HEK293 (cell line): Measurements from ENCODE around the gene DDX10.

Experiments used
- HOXA7 ChIP-seq: sonication (generic); formaldehyde crosslinking; IDR thresholded peaks from 2 replicates; pipeline ENCODE4 v1.8.1; 2022; ENCODE audit warnings: missing genetic modification reagents, borderline replicate concordance
- YY1 ChIP-seq: fragments of 450-650 bp; formaldehyde crosslinking; IDR thresholded peaks from 2 replicates; pipeline ENCODE4 v1.5.1; 2018; ENCODE audit warnings: missing biosample characterization, missing genetic modification characterization
- ZNF121 ChIP-seq: fragments of 450-650 bp; formaldehyde crosslinking; IDR thresholded peaks from 2 replicates; pipeline ENCODE4 v1.5.1; 2016; ENCODE audit warnings: missing biosample characterization, missing genetic modification characterization
- ZNF274 ChIP-seq, 2 experiments: fragments of 200-500 bp in 1 of 2; fragments of 450-650 bp in 1 of 2; sonication (Bioruptor generic) in 1 of 2; formaldehyde crosslinking in 1 of 2; IDR thresholded peaks; 2 replicates each; pipeline versions ENCODE4 v1.5.1 to v1.6.1; 2014 to 2016; ENCODE audit warnings: borderline replicate concordance in 1 of 2, inconsistent platforms in 1 of 2, low read length in 1 of 2, missing biosample characterization in 1 of 2, missing genetic modification characterization in 1 of 2
- ZNF324 ChIP-seq: fragments of 450-650 bp; formaldehyde crosslinking; IDR thresholded peaks from 2 replicates; pipeline ENCODE4 v1.5.1; 2016; ENCODE audit warnings: missing biosample characterization, missing genetic modification characterization
- ZNF560 ChIP-seq: fragments of 450-650 bp; formaldehyde crosslinking; IDR thresholded peaks from 2 replicates; pipeline ENCODE4 v1.5.1; 2017; ENCODE audit warnings: missing biosample characterization, missing genetic modification characterization, borderline replicate concordance
- ZNF610 ChIP-seq: fragments of 450-650 bp; formaldehyde crosslinking; IDR thresholded peaks from 2 replicates; pipeline ENCODE4 v1.5.1; 2016; ENCODE audit warnings: missing biosample characterization, missing genetic modification characterization, borderline replicate concordance
- ZNF670 ChIP-seq: fragments of 450-650 bp; formaldehyde crosslinking; IDR thresholded peaks from 2 replicates; pipeline ENCODE4 v1.5.1; 2016; ENCODE audit warnings: missing biosample characterization, missing genetic modification characterization, low read depth
- ZNF768 ChIP-seq: fragments of 450-650 bp; formaldehyde crosslinking; IDR thresholded peaks from 2 replicates; pipeline ENCODE4 v1.5.1; 2018; ENCODE audit warnings: missing biosample characterization, mild to moderate bottlenecking, missing genetic modification characterization
- ZNF791 ChIP-seq: fragments of 450-650 bp; formaldehyde crosslinking; IDR thresholded peaks from 2 replicates; pipeline ENCODE4 v1.5.1; 2016; ENCODE audit warnings: missing biosample characterization, missing genetic modification characterization
- TF ChIP-seq, protein P1 (sequence below): fragments of 450-650 bp; formaldehyde crosslinking; IDR thresholded peaks from 2 replicates; pipeline ENCODE4 v1.5.1; 2016; ENCODE audit warnings: missing biosample characterization, missing genetic modification characterization
- TF ChIP-seq, protein P2 (sequence below): fragments of 450-650 bp; formaldehyde crosslinking; IDR thresholded peaks from 2 replicates; pipeline ENCODE4 v1.5.1; 2016; ENCODE audit warnings: missing biosample characterization, missing genetic modification characterization, borderline replicate concordance
- TF ChIP-seq, protein P3 (sequence below): fragments of 450-650 bp; formaldehyde crosslinking; IDR thresholded peaks from 2 replicates; pipeline ENCODE4 v1.5.1; 2016; ENCODE audit warnings: missing biosample characterization, missing genetic modification characterization

DNA sequence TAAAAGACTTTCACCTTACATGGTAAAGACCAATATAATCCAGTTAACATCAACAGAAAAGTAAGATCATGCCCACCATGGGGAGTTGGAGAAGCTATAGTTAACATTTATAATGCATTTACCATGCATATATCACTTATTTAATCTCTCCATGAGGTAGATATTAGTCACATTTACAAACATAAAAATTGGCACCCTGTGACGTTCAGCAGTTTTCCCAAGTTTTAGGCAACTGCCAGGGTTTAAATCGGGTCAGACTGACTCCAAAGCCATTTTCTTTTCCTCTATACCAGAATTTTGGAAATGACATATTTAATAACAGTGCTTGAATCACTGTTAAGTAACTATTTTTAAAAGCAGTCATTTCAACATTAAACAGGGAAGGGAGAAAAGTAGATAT is 266.3 kb downstream of the DDX10 start:
- TF ChIP-seq ZNF670 (tag by site-specific recombination): no peak
- TF ChIP-seq, protein P1, sequence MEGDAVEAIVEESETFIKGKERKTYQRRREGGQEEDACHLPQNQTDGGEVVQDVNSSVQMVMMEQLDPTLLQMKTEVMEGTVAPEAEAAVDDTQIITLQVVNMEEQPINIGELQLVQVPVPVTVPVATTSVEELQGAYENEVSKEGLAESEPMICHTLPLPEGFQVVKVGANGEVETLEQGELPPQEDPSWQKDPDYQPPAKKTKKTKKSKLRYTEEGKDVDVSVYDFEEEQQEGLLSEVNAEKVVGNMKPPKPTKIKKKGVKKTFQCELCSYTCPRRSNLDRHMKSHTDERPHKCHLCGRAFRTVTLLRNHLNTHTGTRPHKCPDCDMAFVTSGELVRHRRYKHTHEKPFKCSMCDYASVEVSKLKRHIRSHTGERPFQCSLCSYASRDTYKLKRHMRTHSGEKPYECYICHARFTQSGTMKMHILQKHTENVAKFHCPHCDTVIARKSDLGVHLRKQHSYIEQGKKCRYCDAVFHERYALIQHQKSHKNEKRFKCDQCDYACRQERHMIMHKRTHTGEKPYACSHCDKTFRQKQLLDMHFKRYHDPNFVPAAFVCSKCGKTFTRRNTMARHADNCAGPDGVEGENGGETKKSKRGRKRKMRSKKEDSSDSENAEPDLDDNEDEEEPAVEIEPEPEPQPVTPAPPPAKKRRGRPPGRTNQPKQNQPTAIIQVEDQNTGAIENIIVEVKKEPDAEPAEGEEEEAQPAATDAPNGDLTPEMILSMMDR (tag by site-specific recombination): no peak
- no peak for TF ChIP-seq ZNF768
- TF ChIP-seq YY1 (tag by site-specific recombination): no peak
- TF ChIP-seq ZNF791 (tag by site-specific recombination): no peak
- no peak for TF ChIP-seq ZNF560 (tag by site-specific recombination)
- TF ChIP-seq HOXA7: no peak
- TF ChIP-seq, protein P2, sequence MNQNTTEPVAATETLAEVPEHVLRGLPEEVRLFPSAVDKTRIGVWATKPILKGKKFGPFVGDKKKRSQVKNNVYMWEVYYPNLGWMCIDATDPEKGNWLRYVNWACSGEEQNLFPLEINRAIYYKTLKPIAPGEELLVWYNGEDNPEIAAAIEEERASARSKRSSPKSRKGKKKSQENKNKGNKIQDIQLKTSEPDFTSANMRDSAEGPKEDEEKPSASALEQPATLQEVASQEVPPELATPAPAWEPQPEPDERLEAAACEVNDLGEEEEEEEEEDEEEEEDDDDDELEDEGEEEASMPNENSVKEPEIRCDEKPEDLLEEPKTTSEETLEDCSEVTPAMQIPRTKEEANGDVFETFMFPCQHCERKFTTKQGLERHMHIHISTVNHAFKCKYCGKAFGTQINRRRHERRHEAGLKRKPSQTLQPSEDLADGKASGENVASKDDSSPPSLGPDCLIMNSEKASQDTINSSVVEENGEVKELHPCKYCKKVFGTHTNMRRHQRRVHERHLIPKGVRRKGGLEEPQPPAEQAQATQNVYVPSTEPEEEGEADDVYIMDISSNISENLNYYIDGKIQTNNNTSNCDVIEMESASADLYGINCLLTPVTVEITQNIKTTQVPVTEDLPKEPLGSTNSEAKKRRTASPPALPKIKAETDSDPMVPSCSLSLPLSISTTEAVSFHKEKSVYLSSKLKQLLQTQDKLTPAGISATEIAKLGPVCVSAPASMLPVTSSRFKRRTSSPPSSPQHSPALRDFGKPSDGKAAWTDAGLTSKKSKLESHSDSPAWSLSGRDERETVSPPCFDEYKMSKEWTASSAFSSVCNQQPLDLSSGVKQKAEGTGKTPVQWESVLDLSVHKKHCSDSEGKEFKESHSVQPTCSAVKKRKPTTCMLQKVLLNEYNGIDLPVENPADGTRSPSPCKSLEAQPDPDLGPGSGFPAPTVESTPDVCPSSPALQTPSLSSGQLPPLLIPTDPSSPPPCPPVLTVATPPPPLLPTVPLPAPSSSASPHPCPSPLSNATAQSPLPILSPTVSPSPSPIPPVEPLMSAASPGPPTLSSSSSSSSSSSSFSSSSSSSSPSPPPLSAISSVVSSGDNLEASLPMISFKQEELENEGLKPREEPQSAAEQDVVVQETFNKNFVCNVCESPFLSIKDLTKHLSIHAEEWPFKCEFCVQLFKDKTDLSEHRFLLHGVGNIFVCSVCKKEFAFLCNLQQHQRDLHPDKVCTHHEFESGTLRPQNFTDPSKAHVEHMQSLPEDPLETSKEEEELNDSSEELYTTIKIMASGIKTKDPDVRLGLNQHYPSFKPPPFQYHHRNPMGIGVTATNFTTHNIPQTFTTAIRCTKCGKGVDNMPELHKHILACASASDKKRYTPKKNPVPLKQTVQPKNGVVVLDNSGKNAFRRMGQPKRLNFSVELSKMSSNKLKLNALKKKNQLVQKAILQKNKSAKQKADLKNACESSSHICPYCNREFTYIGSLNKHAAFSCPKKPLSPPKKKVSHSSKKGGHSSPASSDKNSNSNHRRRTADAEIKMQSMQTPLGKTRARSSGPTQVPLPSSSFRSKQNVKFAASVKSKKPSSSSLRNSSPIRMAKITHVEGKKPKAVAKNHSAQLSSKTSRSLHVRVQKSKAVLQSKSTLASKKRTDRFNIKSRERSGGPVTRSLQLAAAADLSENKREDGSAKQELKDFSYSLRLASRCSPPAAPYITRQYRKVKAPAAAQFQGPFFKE: no peak
- no peak for TF ChIP-seq ZNF121 (tag by site-specific recombination)
- TF ChIP-seq ZNF610 (tag by site-specific recombination): no peak
- TF ChIP-seq ZNF324 (tag by site-specific recombination): no peak
- TF ChIP-seq, protein P3, sequence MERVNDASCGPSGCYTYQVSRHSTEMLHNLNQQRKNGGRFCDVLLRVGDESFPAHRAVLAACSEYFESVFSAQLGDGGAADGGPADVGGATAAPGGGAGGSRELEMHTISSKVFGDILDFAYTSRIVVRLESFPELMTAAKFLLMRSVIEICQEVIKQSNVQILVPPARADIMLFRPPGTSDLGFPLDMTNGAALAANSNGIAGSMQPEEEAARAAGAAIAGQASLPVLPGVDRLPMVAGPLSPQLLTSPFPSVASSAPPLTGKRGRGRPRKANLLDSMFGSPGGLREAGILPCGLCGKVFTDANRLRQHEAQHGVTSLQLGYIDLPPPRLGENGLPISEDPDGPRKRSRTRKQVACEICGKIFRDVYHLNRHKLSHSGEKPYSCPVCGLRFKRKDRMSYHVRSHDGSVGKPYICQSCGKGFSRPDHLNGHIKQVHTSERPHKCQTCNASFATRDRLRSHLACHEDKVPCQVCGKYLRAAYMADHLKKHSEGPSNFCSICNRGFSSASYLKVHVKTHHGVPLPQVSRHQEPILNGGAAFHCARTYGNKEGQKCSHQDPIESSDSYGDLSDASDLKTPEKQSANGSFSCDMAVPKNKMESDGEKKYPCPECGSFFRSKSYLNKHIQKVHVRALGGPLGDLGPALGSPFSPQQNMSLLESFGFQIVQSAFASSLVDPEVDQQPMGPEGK (tag by site-specific recombination): no peak
- TF ChIP-seq ZNF274 (IDR thresholded peaks at IDR 0.05; ENCODE audit: low read length): no peak
- no peak for TF ChIP-seq ZNF274 (tag by site-specific recombination; IDR thresholded peaks at IDR 0.05; ENCODE audit: borderline replicate concordance)
